Measurements from ENCODE around the gene MEI1. TPM values are rescaled to one million over a fixed set of nuclear protein-coding genes. Genes with fewer than 3 reads are reported as not detected.

The MEI1 gene
- total and polyA plus RNA-seq, 2 of the 4 experiments (the other 2 are of a cell fraction): 0.90 to 2.6 TPM

- H3K9me3 ChIP-seq (ENCODE audit: control insufficient read depth, insufficient read depth, low read length): no peaks in the 10 kb centered on the region
- H3K9ac ChIP-seq (ENCODE audit: low read depth, low read length): no peak overlapping the region
- no peak overlapping the region for H3K27ac ChIP-seq (ENCODE audit: insufficient read depth, low read length)
- H4K5ac ChIP-seq (ENCODE audit: low read depth, low read length): no peak overlapping the region
- H3K23ac ChIP-seq (ENCODE audit: low read depth, low read length): no peak overlapping the region
- H3K9me1 ChIP-seq (ENCODE audit: insufficient read depth, low read length): no peaks in the 10 kb centered on the region
- no peaks in the 10 kb centered on the region for H4K20me1 ChIP-seq (ENCODE audit: insufficient read depth, low read length)
- H3K4ac ChIP-seq (ENCODE audit: low read depth, low read length): no peak overlapping the region
- H3K27me3 ChIP-seq (ENCODE audit: control insufficient read depth, insufficient read depth, low read length): peaks cover 6% of the 10 kb centered on the region
- TF ChIP-seq BHLHE40 (IDR thresholded peaks at IDR 0.05; ENCODE audit: low read depth, low read length): no peak
- no peak for TF ChIP-seq POLR2A (IDR thresholded peaks at IDR 0.05; ENCODE audit: low read depth, low read length)
- no peak for TF ChIP-seq CHD1 (IDR thresholded peaks at IDR 0.05; ENCODE audit: low read depth, low read length)
- TF ChIP-seq RCOR1 (IDR thresholded peaks at IDR 0.05; ENCODE audit: insufficient replicate concordance, low read length): no peak
- no peak for TF ChIP-seq MAFK (IDR thresholded peaks at IDR 0.05; ENCODE audit: low read depth, low read length)
- no peak for TF ChIP-seq USF2 (IDR thresholded peaks at IDR 0.05; ENCODE audit: low read depth, low read length)
- TF ChIP-seq MXI1 (IDR thresholded peaks at IDR 0.05; ENCODE audit: borderline replicate concordance, low read depth, low read length): no peak
- no peak for TF ChIP-seq NFE2L2 (IDR thresholded peaks at IDR 0.05; ENCODE audit: low read depth, low read length)
- TF ChIP-seq MAZ (IDR thresholded peaks at IDR 0.05; ENCODE audit: borderline replicate concordance, low read depth, low read length): no peak
- TF ChIP-seq CEBPB (IDR thresholded peaks at IDR 0.05; ENCODE audit: low read depth, low read length): no peak
- no peak for TF ChIP-seq SMC3 (IDR thresholded peaks at IDR 0.05; ENCODE audit: low read depth, low read length)
- no peak for TF ChIP-seq ELK1 (IDR thresholded peaks at IDR 0.05; ENCODE audit: borderline replicate concordance, low read depth, low read length)
- no peak overlapping the region for H2BK120ac ChIP-seq (ENCODE audit: low read depth, low read length)
- no peak for DNase-seq
- in situ Hi-C loops (cut with MboI; ENCODE audit: low sequenced_read_pairs): no loop called here
- H3K79me1 ChIP-seq (ENCODE audit: low read depth in 1 of 2, low read length in 2 of 2): no peaks in the 10 kb centered on the region
- H2AK9ac ChIP-seq (replicated peaks; ENCODE audit: low read depth, low read length, poor library complexity): no peak overlapping the region
- H3K4me2 ChIP-seq (ENCODE audit: low read depth, low read length): no peak overlapping the region
- no peak overlapping the region for H2BK15ac ChIP-seq (ENCODE audit: low read depth, low read length)
- H2BK5ac ChIP-seq (ENCODE audit: low read depth, low read length, poor library complexity, severe bottlenecking): no peak overlapping the region
- H3K56ac ChIP-seq (ENCODE audit: extremely low read depth, insufficient read depth, low read length): no peak overlapping the region
- no peak overlapping the region for H2AFZ ChIP-seq (replicated peaks; ENCODE audit: low read length, poor library complexity)
- no peaks in the 10 kb centered on the region for H3K4me1 ChIP-seq (ENCODE audit: control insufficient read depth, insufficient read depth, low read length)
- no peak overlapping the region for H3K4me3 ChIP-seq (ENCODE audit: insufficient read depth, low read depth, low read length)
- no peak overlapping the region for H4K8ac ChIP-seq (ENCODE audit: low read depth in 2 of 2, low read length in 2 of 2)
- no peak overlapping the region for H4K91ac ChIP-seq (ENCODE audit: insufficient read depth, low read depth, low read length)
- no peak for ATAC-seq (ENCODE audit: low read depth)
- H2BK20ac ChIP-seq (ENCODE audit: low read depth, low read length): no peak overlapping the region
- H2AK5ac ChIP-seq (ENCODE audit: low read depth, low read length): no peak overlapping the region
- H3K18ac ChIP-seq (ENCODE audit: low read depth, low read length): no peak overlapping the region
- intact Hi-C loops (cut with micrococcal nuclease): no loop called here
- no TSS peak for BruUV-seq (replicated peaks)
- ChIA-PET POLR2A (ENCODE audit: unreplicated experiment) (no interaction called here), CTCF (no interaction called here)
- no peaks in the 10 kb centered on the region for H3K36me3 ChIP-seq (ENCODE audit: control insufficient read depth, insufficient read depth, low read length)
- H3K14ac ChIP-seq (replicated peaks; ENCODE audit: low read depth, low read length): no peak overlapping the region
- WGBS, 2 experiments (ENCODE audit: extremely low coverage in 2 of 2, insufficient read length in 1 of 2): no CpG with 5 or more reads among the region's 5 CpGs
- dilution Hi-C loops (cut with HindIII; ENCODE audit: low sequenced_read_pairs, unreplicated experiment): no loop called here
Observed at GRCh38 chr22:41775338-41775737, 76.0 kb downstream of the MEI1 start.
